OCI-LY7 (cell line): ENCODE measurements around the gene NLGN1. TPM values are rescaled to one million over a fixed set of nuclear protein-coding genes. Genes with fewer than 3 reads are reported as not detected.

Experiments
- BruUV-seq: library from RNA; stranded (reverse); fragments of 400-500 nt; replicated peaks from 2 replicates; lab custom pipeline; 2021; lab: Mats Ljungman, UMichigan
- CTCF ChIA-PET: fragments of 300-600 bp; sonication (Branson Sonifier 250); formaldehyde crosslinking; loops from one replicate; lab custom pipeline; 2022; ENCODE audit warnings: antibody characterized with exemption; ENCODE audit not compliant: unreplicated experiment; lab: Charles Lee
- POLR2A ChIA-PET: fragments of 300-600 bp; sonication (Branson Sonifier 250); formaldehyde crosslinking; loops from one replicate; lab custom pipeline; 2022; ENCODE audit warnings: antibody characterized with exemption; lab: Charles Lee
- DNase-seq: peaks from one replicate; pipeline ENCODE4 v3.0.0-alpha.2; 2015; ENCODE audit warnings: low spot score
- H2AFZ ChIP-seq: fragments of 200-600 bp; sonication (generic), shearing (Covaris generic); 2 replicates; pipeline ENCODE4 v1.6.1; 2014; ENCODE audit warnings: mild to moderate bottlenecking, antibody characterized with exemption, low read length, moderate library complexity
- H3K27ac ChIP-seq: fragments of 200-600 bp; sonication (generic); 2 replicates; pipeline ENCODE4 v1.5.1; 2014; ENCODE audit warnings: mixed run types, low read depth, mild to moderate bottlenecking, moderate library complexity, low read length, inconsistent platforms; ENCODE audit not compliant: poor library complexity, severe bottlenecking
- H3K36me3 ChIP-seq: fragments of 200-600 bp; sonication (generic); 2 replicates; pipeline ENCODE4 v1.6.1; 2014; ENCODE audit warnings: mild to moderate bottlenecking, antibody characterized with exemption, low read length, moderate library complexity, mixed read lengths; ENCODE audit not compliant: insufficient read depth
- H3K4me1 ChIP-seq: fragments of 200-600 bp; sonication (generic); 2 replicates; pipeline ENCODE4 v1.5.1; 2014; ENCODE audit warnings: mild to moderate bottlenecking, low read length; ENCODE audit not compliant: insufficient read depth, poor library complexity, severe bottlenecking
- H3K4me2 ChIP-seq: fragments of 200-600 bp; sonication (generic); 2 replicates; pipeline ENCODE4 v1.6.1; 2014; ENCODE audit warnings: mild to moderate bottlenecking, low read length
- H3K4me3 ChIP-seq: fragments of 200-600 bp; sonication (generic); 2 replicates; pipeline ENCODE4 v1.5.1; 2014; ENCODE audit warnings: mild to moderate bottlenecking, low read depth, low read length; ENCODE audit not compliant: poor library complexity, severe bottlenecking
- H3K79me2 ChIP-seq: fragments of 200-600 bp; sonication (generic); 2 replicates; pipeline ENCODE4 v1.6.1; 2016; ENCODE audit warnings: low read depth, mild to moderate bottlenecking, low read length, moderate library complexity, mixed read lengths; ENCODE audit not compliant: insufficient read depth
- H3K9me2 ChIP-seq: fragments of 200-600 bp; sonication (generic); 2 replicates; pipeline ENCODE4 v1.6.1; 2016; ENCODE audit warnings: mild to moderate bottlenecking, low read length, mixed read lengths; ENCODE audit not compliant: insufficient read depth
- H3K9me3 ChIP-seq: fragments of 200-600 bp; sonication (generic); 2 replicates; pipeline ENCODE4 v1.6.1; 2014; ENCODE audit warnings: mild to moderate bottlenecking, mixed run types, low read length, mixed read lengths
- H4K20me1 ChIP-seq: fragments of 200-600 bp; sonication (generic); 2 replicates; pipeline ENCODE4 v1.6.1; 2014; ENCODE audit warnings: mild to moderate bottlenecking, antibody characterized with exemption, low read length, moderate library complexity, mixed read lengths; ENCODE audit not compliant: insufficient read depth
- CTCF ChIP-seq: fragments of 200-600 bp; sonication (generic); conservative IDR thresholded peaks from 2 replicates; pipeline ENCODE4 v1.5.1; 2014; ENCODE audit warnings: mild to moderate bottlenecking, antibody characterized with exemption, low read length, moderate library complexity, mixed read lengths
- EZH2phosphoT487 ChIP-seq: fragments of 200-600 bp; sonication (generic); IDR thresholded peaks from 2 replicates; pipeline ENCODE4 v1.6.1; 2018; ENCODE audit warnings: low read depth, borderline replicate concordance, mild to moderate bottlenecking, mixed run types, antibody characterized with exemption, low read length, moderate library complexity, mixed read lengths
- intact Hi-C: fragments of 100-400 bp; cut with micrococcal nuclease; formaldehyde crosslinking; loops from one replicate; pipeline ENCODE4 v1.10.0; 2022; ENCODE audit not compliant: unreplicated experiment
- total RNA-seq, 2 experiments: library from RNA; depleted of rRNA in 1 of 2; stranded (reverse); fragments of >200 nt in 1 of 2; shearing (Covaris generic) in 1 of 2; gene quantifications; 2 replicates each; pipeline ENCODE4 v1.2.3, GENCODE V29; 2014 to 2022

NLGN1 gene
- total RNA-seq, 2 experiments from 2014 or later: not detected

GRCh38 chr3:174285242-174285864 lies 887.8 kb downstream of the NLGN1 start:
- Histone ChIP-seq H3K4me2 (no peak overlapping the region), H3K79me2 (no peaks in the 10 kb centered on the region), H3K9me2 (no peaks in the 10 kb centered on the region), H3K4me1 (no peaks in the 10 kb centered on the region), H3K36me3 (no peaks in the 10 kb centered on the region), H3K4me3 (no peak overlapping the region), H2AFZ (no peak overlapping the region), H3K27ac (no peak overlapping the region), H4K20me1 (no peaks in the 10 kb centered on the region), H3K9me3 (no peaks in the 10 kb centered on the region)
- no peak for DNase-seq
- CTCF ChIA-PET: no interaction called here
- POLR2A ChIA-PET: interaction anchor here (1.8 kb wide), 1 partner anchor 10 kb away, joined by 3 read pairs; no protein-coding TSS in a partner anchor
- TF ChIP-seq EZH2phosphoT487 (no peak), CTCF (no peak)
- no TSS peak for BruUV-seq
- intact Hi-C loops: no loop called here

- Histone ChIP-seq H3K4me1 (no peaks in the 10 kb centered on the region), H2AFZ (no peak overlapping the region), H4K20me1 (no peaks in the 10 kb centered on the region), H3K9me3 (no peaks in the 10 kb centered on the region), H3K4me2 (no peak overlapping the region), H3K9me2 (no peaks in the 10 kb centered on the region), H3K4me3 (no peak overlapping the region), H3K79me2 (no peaks in the 10 kb centered on the region), H3K36me3 (no peaks in the 10 kb centered on the region), H3K27ac (no peak overlapping the region)
- BruUV-seq: no TSS peak
- TF ChIP-seq EZH2phosphoT487 (no peak), CTCF (no peak)
- POLR2A ChIA-PET: no interaction called here
- DNase-seq: no peak
- intact Hi-C loops: no loop called here
- CTCF ChIA-PET: no interaction called here
Observed at GRCh38 chr3:174287705-174288104, 890.2 kb downstream of the NLGN1 start.

- no TSS peak for BruUV-seq
- intact Hi-C loops: no loop called here
- H3K9me2 ChIP-seq: no peaks in the 10 kb centered on the region
Observed at GRCh38 chr3:174294616-174295015, 897.1 kb downstream of the NLGN1 start.

More at GRCh38 chr3:174294616-174295015, 897.1 kb downstream of the NLGN1 start:
- Histone ChIP-seq H3K36me3 (no peaks in the 10 kb centered on the region), H3K4me1 (no peaks in the 10 kb centered on the region), H3K4me3 (no peak overlapping the region), H3K9me3 (no peaks in the 10 kb centered on the region), H3K79me2 (no peaks in the 10 kb centered on the region), H3K27ac (no peak overlapping the region), H4K20me1 (no peaks in the 10 kb centered on the region), H2AFZ (no peak overlapping the region), H3K4me2 (no peak overlapping the region)
- no peak for DNase-seq
- TF ChIP-seq CTCF (no peak), EZH2phosphoT487 (no peak)
- POLR2A ChIA-PET: no interaction called here
- CTCF ChIA-PET: no interaction called here
